Transverse colon (tissue), 3 donors: ENCODE measurements around the gene XRCC4.

Experiments used
- POLR2A ChIP-seq: fragments of 450-650 bp; IDR thresholded peaks from one replicate; pipeline ENCODE4 v1.6.1; 2016; ENCODE audit warnings: antibody characterized with exemption, mild to moderate bottlenecking, moderate library complexity
- TF ChIP-seq, protein P1 (sequence below), 5 experiments: fragments of 200-600 bp in 3 of 5; fragments of 450-650 bp in 2 of 5; sonication (generic) in 3 of 5; IDR thresholded peaks; 1 replicate in 2 of 5; 2 replicates in 3 of 5; pipeline ENCODE4 v1.5.1; 2016 to 2017; ENCODE audit warnings: antibody characterized with exemption in 5 of 5, inconsistent platforms in 3 of 5, mild to moderate bottlenecking in 2 of 5, moderate library complexity in 1 of 5

- TF ChIP-seq, protein P1, sequence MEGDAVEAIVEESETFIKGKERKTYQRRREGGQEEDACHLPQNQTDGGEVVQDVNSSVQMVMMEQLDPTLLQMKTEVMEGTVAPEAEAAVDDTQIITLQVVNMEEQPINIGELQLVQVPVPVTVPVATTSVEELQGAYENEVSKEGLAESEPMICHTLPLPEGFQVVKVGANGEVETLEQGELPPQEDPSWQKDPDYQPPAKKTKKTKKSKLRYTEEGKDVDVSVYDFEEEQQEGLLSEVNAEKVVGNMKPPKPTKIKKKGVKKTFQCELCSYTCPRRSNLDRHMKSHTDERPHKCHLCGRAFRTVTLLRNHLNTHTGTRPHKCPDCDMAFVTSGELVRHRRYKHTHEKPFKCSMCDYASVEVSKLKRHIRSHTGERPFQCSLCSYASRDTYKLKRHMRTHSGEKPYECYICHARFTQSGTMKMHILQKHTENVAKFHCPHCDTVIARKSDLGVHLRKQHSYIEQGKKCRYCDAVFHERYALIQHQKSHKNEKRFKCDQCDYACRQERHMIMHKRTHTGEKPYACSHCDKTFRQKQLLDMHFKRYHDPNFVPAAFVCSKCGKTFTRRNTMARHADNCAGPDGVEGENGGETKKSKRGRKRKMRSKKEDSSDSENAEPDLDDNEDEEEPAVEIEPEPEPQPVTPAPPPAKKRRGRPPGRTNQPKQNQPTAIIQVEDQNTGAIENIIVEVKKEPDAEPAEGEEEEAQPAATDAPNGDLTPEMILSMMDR (IDR thresholded peaks at IDR 0.05), result no peak
- no peak for TF ChIP-seq POLR2A
Observed at GRCh38 chr5:83126501-83126900, 49.2 kb downstream of the XRCC4 start.
